HG03439 (cell line): ENCODE measurements around the gene PDIK1L.
A peak's percentile ranks its signal among the peaks of the same experiment; 100 is the strongest.

Source experiments
- ATAC-seq: cut with Tn5 transposase; IDR thresholded peaks from one replicate; pipeline ENCODE4 v1.9.1; 2021; ENCODE audit warnings: mild to moderate bottlenecking, moderate library complexity; ENCODE audit not compliant: unreplicated experiment

PDIK1L gene

DNA sequence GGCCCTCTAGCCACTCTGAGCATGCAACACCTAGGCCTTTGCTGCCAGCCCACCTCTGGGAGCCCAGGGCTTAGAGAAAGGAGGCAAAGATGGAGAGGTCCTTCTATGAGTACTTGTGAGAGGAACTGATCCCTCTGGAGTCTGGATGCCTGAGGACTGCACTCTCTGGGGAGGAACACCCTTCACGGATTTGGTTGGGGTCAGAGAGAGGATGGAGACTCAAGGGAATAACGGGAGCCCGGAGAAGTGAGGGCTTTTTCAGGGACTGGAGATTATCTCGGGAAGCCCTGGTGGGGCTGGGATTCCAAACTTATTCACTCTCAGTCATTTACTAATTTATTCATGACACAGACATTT, 57.6 kb downstream of the PDIK1L start:
- no peak for ATAC-seq

DNA sequence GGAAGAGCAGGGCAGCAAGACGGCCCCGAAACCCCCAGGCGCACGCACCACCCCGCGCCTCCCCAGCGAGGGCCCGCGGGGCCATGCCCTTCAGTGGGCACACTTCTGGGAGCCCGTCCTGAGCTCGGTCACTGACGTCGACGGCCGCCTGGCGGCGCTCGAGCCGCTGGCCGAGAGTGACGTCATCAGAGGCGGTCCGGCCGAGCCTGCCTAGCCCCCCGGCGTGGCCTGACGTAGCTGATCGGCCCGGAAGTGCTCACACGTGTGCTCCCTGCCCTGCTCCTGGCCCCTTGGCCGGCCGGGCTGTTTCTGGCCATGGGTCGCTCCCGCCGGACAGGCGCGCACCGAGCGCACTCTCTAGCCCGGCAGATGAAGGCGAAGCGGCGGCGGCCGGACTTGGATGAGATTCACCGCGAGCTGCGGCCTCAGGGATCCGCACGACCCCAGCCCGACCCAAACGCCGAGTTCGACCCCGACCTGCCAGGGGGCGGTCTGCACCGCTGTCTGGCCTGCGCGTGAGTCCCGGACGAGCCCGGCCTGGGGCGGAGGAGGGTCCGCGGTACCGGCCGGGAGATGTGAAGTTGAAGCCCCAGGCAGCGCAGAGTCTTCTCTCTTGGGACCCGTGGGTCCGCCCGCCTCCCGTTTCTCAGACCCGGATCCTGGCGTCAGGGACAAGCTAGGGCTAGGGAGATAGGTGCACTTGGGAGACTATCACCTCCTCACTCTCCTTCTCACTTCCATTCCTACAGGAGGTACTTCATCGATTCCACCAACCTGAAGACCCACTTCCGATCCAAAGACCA, 58.2 kb downstream of the PDIK1L start, which contains the start of gene ZNF593:
ZNF593 (plus strand) TSS at position 240 of the 803 bp plus-strand sequence; CDS start at position 316, 76 bp downstream.
- ATAC-seq: peak; percentile 84

DNA sequence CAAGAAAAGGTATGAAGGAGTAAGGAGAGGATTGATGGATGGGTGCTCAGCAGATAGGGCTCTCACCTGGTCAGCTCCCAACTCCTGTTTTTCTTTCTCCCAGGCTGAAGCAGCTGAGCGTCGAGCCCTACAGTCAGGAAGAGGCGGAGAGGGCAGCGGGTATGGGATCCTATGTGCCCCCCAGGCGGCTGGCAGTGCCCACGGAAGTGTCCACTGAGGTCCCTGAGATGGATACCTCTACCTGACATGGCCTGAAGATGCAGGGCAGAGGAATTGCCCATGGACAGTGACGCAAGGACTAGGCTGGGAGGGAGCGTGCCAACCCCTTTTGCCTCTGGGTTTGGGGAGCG, 58.8 kb downstream of the PDIK1L start:
- no peak for ATAC-seq

DNA sequence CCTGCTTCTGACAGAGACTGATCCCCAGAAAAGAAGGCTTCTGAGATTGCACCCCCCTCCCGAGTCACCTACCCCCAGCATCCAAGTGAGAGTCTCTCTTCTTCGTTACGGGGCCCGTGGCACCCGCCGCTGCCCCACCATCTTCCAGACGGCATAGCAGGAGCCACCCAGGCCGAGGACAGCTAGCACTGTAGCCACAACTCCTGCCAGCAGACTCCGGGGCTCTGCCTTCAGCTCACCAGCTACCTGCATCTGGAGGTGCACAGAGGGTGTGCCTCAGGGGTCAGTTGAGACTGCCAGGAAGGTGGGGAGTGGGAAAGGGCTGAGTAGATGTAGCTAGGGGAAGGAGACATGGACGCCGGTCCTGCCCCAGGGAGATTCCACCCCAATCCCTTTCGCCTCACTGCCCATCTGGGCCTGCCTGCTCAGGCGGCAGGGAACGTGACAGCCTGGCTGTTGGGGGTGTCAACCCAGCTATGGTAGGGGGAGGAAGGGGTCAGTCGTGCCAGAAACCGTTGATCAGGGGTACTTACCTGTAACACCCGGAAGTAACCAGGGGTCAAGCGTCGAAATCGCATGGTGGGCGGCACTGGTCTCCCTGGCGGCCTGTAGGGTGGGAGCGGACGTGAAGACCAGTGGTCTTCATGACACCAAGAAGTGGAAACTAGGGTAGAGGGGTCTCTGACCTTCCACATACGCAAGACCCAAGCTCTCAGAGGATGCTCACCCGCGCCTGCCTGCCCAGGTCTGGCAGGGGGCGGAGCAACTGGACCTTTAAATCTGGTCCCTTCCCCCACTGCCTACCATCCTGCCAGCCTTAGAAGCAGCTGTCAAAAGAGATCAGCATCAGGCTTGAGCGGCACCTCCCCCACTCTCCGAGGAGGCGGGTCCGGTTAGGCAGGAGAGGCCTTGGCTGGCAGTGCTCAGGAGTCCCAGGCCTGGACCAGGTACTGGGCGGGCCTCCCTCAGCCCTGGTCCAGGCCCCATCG, 59.8 kb downstream of the PDIK1L start, which contains the start of gene ZNF593OS:
ZNF593OS (minus strand) TSS at position 749 of the 989 bp plus-strand sequence; CDS start at position 578, 171 bp downstream.
- no peak for ATAC-seq
